NCI-H1417 (cell line): Measurements from ENCODE around the gene DBP.
A peak's percentile ranks its signal among the peaks of the same experiment; 100 is the strongest.

Experiments used
- DNase-seq, 3 experiments: peaks; one replicate each; lab custom pipeline; 2025; lab: John Stamatoyannopoulos, UW

The DBP gene

DNA sequence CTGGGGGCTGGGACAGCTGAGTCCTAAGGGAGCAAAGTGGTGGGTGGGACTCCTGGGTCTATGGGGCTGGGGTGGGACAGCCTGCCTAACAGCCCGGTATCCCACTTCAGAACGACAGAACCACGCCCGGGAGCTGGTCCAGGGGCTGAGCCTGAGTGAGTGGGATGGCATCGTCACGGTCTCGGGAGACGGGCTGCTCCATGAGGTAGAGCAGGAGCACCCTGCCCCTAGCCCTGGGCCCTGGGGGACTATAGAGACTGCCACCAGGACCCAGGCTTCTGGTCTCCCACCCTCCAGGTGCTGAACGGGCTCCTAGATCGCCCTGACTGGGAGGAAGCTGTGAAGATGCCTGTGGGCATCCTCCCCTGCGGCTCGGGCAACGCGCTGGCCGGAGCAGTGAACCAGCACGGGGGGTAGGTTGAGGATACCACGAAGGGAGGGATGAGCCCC lies 9.3 kb downstream of the DBP start:
- no peak for DNase-seq

DNA sequence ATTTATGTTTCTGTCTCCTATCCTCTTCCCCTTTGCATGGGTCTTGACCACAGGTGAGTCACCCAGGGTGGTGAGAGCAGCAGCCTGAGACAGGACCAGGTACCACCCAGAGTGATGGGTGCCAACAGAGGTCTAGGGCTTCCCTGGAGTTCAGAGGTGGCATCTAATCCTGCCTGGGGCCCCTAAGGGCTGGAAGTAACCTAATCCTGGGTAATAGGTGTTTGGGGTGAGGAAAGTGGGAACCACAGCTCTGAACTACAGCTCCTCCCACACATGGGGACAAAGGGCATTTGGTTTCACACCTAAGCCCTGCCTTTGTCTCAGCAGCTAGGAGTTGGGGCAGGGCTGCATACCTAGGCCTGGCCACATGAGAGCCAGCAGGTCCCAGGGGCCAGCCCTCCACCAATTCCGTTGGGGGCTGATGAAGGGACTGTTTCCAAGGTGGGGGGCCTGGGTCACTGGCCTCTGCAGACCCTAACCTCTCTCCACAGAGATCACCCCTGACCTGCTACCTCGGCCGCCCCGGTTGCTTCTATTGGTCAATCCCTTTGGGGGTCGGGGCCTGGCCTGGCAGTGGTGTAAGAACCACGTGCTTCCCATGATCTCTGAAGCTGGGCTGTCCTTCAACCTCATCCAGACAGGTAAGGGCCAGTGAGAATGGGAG lies 9.8 kb downstream of the DBP start:
- DNase-seq: no peak

DNA sequence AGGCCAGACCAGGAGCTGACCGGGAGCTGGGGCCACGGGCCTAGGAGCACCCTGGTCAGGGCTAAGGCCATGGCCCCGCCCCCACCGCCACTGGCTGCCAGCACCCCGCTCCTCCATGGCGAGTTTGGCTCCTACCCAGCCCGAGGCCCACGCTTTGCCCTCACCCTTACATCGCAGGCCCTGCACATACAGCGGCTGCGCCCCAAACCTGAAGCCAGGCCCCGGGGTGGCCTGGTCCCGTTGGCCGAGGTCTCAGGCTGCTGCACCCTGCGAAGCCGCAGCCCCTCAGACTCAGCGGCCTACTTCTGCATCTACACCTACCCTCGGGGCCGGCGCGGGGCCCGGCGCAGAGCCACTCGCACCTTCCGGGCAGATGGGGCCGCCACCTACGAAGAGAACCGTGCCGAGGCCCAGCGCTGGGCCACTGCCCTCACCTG lies 11.3 kb downstream of the DBP start:
- DNase-seq: no peak

DNA sequence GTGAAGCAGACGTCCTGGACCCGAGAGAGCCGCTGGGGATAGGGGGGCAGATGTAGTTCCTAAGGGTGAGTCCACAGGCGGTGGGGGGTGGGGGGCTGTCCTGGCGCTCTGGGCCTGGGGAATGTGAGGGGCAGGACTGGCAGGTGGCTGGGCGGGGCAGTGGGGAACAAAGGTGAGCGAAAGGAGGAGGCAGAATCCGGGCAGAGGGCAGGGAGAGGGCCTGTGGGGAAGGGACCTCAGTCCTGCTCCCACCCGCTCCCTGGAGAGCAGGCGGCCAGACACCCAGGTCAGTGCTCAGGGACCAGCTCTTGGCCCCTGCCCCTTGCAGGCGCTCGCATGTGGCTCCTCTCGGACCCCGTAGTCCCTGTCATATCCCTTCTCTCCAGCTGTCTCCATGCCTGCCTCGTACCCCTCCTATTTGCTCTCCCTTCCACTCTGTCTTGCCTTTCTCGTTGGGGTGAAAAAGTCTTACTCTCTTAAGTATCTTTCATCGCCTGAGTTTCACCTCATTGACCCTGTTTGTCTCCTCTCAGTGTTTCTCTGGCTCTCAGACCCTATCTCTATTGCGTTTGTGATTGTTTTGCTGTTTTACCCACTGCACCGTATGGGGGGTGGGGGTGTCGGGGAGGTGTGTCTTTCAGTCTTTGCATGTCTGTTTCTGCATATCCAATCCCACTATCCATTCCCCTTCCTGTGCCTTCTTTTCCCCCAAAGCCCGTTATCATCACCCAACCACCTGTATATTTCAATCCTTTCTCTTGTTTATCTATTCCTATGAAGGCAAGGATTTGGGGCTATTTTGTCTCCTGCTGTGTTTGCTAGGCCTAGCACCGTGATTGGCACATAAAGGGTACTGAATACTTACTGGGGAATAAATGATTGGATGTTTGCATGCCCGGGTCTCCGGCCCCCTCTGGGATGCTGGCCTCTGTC lies 12.1 kb downstream of the DBP start:
- DNase-seq: no peak

DNA sequence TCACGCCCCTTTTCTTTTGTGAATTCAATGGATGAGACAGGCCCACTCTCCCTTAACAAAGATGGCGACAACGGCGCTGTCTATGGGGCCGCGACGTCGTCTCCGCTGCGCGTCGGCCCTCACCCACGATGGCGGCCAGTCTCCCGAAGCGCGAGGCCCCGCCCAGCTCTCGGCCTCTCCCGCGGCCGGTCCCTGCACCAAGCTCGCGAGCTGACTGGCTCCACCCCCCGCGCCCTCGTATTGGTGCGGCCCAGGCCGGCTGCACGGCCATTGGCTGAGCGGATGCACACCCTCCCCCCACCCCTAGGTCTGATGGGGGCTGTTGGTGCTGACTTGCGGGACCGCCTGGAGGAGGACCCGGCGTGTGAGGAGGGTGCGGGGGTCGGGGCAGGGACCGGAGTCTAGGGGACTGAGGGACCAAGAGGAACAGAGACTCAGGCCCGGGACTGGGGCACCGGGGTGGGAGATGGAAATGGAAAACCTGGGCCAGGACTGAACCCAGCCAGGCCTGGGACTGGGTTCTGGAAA lies 13.0 kb downstream of the DBP start:
- peak; percentile 95 to 99 (median 97) for DNase-seq

DNA sequence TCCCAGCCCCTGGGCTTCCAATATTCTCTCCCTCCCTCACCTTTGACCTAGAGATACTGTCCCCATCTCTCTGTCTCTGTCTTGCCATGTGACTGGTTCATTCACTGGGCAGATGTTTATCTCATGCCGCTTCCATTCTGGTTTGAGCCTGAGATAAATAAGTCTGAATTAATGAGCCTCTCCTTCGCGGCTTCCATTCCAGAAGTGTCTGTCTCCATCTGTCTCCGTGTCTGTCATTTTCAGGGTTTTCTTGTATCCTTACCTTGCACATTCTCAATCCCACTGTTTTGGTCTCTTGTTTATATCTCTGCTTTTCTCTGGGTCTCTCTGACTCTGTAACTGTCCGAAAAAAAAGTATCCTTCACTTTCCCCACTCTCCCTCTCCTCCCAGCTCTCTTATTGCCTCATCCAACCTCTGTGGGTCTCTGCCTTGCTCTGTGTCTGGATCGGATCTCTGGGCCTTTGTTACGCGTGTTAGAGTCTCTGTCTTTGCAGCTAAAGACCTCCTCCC lies 13.6 kb downstream of the DBP start:
- DNase-seq: no peak

DNA sequence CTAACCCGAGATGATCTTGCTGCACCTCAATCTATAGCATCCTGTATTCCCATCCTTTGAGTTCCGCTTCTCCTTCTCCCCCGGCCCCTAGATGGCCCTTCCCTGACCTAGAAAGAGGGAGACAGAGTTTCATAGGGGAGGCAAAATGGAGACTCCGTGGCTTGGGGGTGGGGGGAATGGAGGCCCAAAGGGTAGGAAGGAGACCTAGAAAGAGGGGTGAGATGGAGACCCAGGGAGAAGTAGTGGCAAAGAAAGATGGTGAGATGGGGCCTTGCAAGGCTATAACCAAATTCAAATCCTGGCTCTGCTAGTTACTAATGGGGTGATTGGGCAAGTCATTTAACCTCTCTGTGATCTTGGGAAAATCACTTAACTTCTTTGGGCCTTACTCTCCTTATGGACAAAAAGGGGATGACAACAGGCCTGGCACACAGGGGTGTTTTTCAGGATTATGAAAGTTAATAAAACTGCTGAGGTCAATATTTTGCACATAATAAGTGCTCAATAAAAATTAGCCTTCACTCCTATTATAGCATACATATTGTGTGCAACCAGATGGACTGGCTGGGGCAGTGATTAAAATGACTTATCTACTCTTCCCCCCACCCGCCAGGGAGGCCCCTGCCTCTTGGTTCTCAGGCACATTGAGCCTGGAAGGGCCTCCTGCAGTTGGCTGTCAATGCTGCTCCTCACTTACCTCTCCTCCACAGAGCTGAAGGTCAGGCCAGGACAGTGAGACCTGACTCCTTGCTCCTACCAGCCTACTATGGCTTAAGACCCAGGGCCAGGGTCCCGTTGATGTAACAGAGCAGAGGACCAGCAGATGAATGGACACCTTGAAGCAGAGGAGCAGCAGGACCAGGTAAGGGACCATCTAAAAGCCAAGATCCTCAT lies 17.2 kb downstream of the DBP start:
- DNase-seq: no peak

DNA sequence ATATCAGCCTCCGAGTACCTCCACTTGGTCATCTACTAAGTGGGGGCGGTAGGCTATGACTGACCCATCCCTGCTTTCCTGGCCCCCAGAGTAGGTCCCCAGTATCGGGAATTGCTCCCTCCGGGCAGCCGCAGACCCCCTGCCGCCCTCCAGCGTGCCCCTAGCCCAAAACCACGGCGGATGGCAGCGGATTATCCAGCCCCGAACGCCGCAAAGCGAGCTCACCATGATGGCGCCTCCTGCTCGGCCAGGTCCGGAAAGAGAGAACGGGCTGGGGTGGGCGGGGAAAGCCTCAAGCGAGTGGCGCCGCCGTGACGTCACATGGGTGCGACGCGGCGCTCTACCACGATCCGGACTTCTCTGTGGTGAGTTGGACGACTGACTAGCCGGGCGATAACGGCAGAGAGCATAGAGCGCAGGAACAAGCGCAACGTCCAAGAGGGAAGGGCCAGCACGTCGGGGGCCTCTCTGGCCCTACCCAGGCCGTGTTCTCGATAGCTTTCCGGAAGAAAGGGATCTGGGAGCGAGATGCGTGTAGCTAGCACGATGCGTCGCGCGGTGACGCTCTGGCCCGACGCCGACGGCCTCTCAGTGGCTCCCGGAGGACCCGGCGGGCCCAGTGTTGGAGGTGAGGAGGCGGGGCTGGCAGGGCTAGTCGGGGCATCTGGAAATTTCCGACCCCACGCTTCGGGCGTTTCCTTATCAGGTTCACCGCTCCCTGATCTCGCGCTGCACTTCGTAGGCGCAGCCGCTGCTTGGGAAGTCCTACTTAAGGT lies 18.1 kb downstream of the DBP start, which contains the start of the genes RPL18 and SPHK2:
Gene RPL18, minus strand, starts transcription at position 263 of the 776 bp plus-strand sequence. Its CDS starts 35 bp downstream, at position 228.
Gene SPHK2, plus strand, starts transcription at position 591 of the 776 bp plus-strand sequence. CDS start 1,009 bp downstream, outside the sequence.
- DNase-seq: peak; percentile 97 to 99 (median 99)

- DNase-seq: no peak
Measured at GRCh38 chr19:48618278-48618915, 18.8 kb downstream of the DBP start.

GRCh38 chr19:48617146-48617937 lies 19.8 kb downstream of the DBP start:
- DNase-seq: no peak

DNA sequence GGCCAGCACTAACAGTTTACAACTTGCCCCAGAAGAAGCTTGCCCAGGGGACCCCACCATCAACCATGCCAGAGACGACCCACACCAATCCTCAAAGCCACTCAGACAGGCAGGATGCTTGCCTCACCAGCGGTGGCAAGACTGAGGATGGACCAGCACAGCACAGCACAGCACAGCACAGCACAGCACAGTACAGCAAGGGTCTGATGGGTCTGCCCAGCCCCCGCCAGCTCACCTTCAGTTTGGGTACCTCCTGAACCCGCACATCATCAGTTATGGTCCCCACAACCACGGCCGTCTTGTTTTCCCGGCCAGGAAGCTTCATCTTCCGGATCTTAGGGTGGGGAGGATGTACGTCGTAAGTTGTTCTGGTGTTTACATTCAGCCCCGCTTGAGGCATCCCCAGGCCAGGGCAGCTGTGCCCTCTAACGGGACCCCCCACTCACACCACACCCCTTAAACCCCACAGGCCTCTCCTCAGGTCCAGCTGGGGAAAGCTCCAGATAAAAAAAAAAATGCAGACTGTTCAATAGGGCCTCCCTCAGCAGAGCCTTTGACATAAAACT lies 20.6 kb downstream of the DBP start:
- DNase-seq: peak in 1 of 3 experiments; percentile 7

DNA sequence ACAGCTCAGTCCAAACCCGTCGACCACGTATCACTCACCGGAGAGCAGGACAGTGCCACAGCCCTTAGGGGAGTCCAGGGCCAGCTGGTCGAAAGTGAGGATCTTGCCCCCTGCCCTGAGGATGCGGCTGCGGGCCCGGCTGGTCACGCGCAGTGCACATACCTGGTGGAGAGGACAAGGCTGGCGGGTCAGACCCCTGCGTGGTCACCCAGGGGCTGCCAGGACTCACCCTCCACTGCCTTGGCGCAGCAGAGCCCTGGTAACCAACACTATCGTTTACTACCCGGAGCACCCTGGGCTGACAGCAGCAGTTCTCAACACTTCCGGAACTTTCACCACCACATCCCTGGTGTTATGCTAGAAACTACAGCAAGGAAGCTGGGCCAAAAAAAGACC lies 21.1 kb downstream of the DBP start:
- DNase-seq: peak in 1 of 3 experiments; percentile 11

- no peak for DNase-seq
Measured at GRCh38 chr19:48615231-48616040, 21.7 kb downstream of the DBP start.

- peak; percentile 81 to 91 (median 85) for DNase-seq
Measured at GRCh38 chr19:48614436-48615230, 22.5 kb downstream of the DBP start, which contains the start of gene FAM83E. TSS of gene FAM83E (minus strand) at chr19:48615076. CDS start at chr19:48613372, 1,704 bp downstream.

DNA sequence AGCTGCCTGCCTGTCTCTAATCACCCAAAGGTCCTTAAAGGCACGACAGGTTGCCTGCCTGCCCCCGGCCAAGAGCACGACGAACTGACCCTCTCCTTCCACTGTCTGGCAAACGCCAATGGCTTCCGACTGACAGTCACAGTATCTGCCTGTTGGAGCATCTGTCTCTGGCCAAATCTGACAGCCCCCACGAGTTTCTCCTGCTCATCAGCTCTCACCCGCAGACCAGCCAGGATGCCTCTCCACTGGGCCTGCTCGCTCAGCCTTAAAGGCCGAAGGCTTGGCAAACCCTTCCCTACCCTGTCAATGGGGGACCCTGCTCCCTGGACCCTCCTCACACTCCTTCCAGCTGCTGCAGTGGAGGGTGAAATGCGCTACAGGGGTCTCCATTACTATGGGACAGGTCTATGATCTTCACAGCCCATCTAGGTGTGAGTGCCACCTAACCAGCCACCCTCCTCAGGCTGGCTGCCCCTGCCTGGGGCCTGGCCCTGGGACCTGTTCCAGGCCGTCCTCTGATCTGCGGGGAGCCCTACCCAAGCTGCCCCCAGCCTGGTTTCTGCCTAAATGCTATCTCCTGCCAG lies 23.2 kb downstream of the DBP start:
- DNase-seq: no peak

GRCh38 chr19:48613024-48613851 lies 23.9 kb downstream of the DBP start:
- no peak for DNase-seq
